ENCODE data around the gene ARHGAP15. TPM values are rescaled to one million over a fixed set of nuclear protein-coding genes. Genes with fewer than 3 reads are reported as not detected.

Gene ARHGAP15
- total RNA-seq, 1 donor from 2014 or later: not detected

- H3K4me3 ChIP-seq (ENCODE audit: low read depth, low read length): no peak overlapping the region
- TF ChIP-seq CTCF (conservative IDR thresholded peaks at IDR 0.05; ENCODE audit: low read depth, low read length): no peak
- no peak for DNase-seq (ENCODE audit: low read depth)
Observed at GRCh38 chr2:143229411-143229810, 100.2 kb downstream of the ARHGAP15 start.

- H3K4me3 ChIP-seq (ENCODE audit: low read depth, low read length): no peak overlapping the region
- no peak for DNase-seq (ENCODE audit: low read depth)
- TF ChIP-seq CTCF (conservative IDR thresholded peaks at IDR 0.05; ENCODE audit: low read depth, low read length): no peak
Observed at GRCh38 chr2:143229952-143230351, 100.7 kb downstream of the ARHGAP15 start.

GRCh38 chr2:143230506-143231253 lies 101.5 kb downstream of the ARHGAP15 start:
- peak; percentile 28 for TF ChIP-seq CTCF (conservative IDR thresholded peaks at IDR 0.05; ENCODE audit: low read depth, low read length)
- no peak for DNase-seq (ENCODE audit: low read depth)
- H3K4me3 ChIP-seq (ENCODE audit: low read depth, low read length): no peak overlapping the region

GRCh38 chr2:143231254-143231645 lies 102.0 kb downstream of the ARHGAP15 start:
- peak; percentile 36 for DNase-seq (ENCODE audit: low read depth)
- no peak for TF ChIP-seq CTCF (conservative IDR thresholded peaks at IDR 0.05; ENCODE audit: low read depth, low read length)
- no peak overlapping the region for H3K4me3 ChIP-seq (ENCODE audit: low read depth, low read length)

- no peak for DNase-seq (ENCODE audit: low read depth)
Observed at GRCh38 chr2:143237146-143237777, 108.0 kb downstream of the ARHGAP15 start.

GRCh38 chr2:143241403-143242088 lies 112.3 kb downstream of the ARHGAP15 start:
- H3K4me3 ChIP-seq (ENCODE audit: low read depth, low read length): no peak overlapping the region
- no peak for DNase-seq (ENCODE audit: low read depth)
- no peak for TF ChIP-seq CTCF (conservative IDR thresholded peaks at IDR 0.05; ENCODE audit: low read depth, low read length)

More at GRCh38 chr2:143237146-143237777, 108.0 kb downstream of the ARHGAP15 start:
- no peak for TF ChIP-seq CTCF (conservative IDR thresholded peaks at IDR 0.05; ENCODE audit: low read depth, low read length)
- no peak overlapping the region for H3K4me3 ChIP-seq (ENCODE audit: low read depth, low read length)
